Trophoblast cell (in vitro differentiated cells and primary cell): ENCODE results near the gene POLR3K.

ENCODE experiments used
- DNase-seq, 2 donors: peaks; one replicate each; pipeline ENCODE4 v3.0.0-alpha.2; 2016
- H2AFZ ChIP-seq: 2 replicates; pipeline ENCODE4 v1.6.1; 2013; ENCODE audit warnings: low read length, moderate library complexity, mild to moderate bottlenecking; ENCODE audit not compliant: insufficient read depth, poor library complexity
- H2AK5ac ChIP-seq: 2 replicates; pipeline ENCODE4 v1.6.1; 2013; ENCODE audit warnings: mild to moderate bottlenecking, low read length
- H2BK120ac ChIP-seq: 2 replicates; pipeline ENCODE4 v1.6.1; 2013; ENCODE audit warnings: low read length, mild to moderate bottlenecking, moderate library complexity; ENCODE audit not compliant: insufficient read depth, poor library complexity
- H2BK12ac ChIP-seq: 2 replicates; pipeline ENCODE4 v1.6.1; 2013; ENCODE audit warnings: mild to moderate bottlenecking, low read length, moderate library complexity
- H2BK5ac ChIP-seq: 2 replicates; pipeline ENCODE4 v1.6.1; 2013; ENCODE audit warnings: low read length, low read depth, moderate library complexity, mild to moderate bottlenecking; ENCODE audit not compliant: poor library complexity
- H3K14ac ChIP-seq: 2 replicates; pipeline ENCODE4 v1.6.1; 2013; ENCODE audit warnings: mild to moderate bottlenecking, low read length
- H3K18ac ChIP-seq: 2 replicates; pipeline ENCODE4 v1.6.1; 2013; ENCODE audit warnings: mild to moderate bottlenecking, low read length
- H3K23ac ChIP-seq: 2 replicates; pipeline ENCODE4 v1.6.1; 2013; ENCODE audit warnings: low read length
- H3K27ac ChIP-seq: 2 replicates; pipeline ENCODE4 v1.5.1; 2013; ENCODE audit warnings: low read depth, mild to moderate bottlenecking, inconsistent platforms, low read length, moderate library complexity
- H3K27me3 ChIP-seq: 2 replicates; pipeline ENCODE4 v1.6.1; 2013; ENCODE audit warnings: inconsistent platforms, mild to moderate bottlenecking, low read length, moderate library complexity; ENCODE audit not compliant: insufficient read depth
- H3K36me3 ChIP-seq, 2 experiments: 1 replicate in 1 of 2; 2 replicates in 1 of 2; pipeline ENCODE4 v1.6.1; 2013; ENCODE audit warnings: low read length in 2 of 2, mild to moderate bottlenecking in 2 of 2, moderate library complexity in 1 of 2; ENCODE audit not compliant: insufficient read depth in 2 of 2, control insufficient read depth in 1 of 2
- H3K4ac ChIP-seq: 2 replicates; pipeline ENCODE4 v1.6.1; 2013; ENCODE audit warnings: low read depth, mild to moderate bottlenecking, low read length, moderate library complexity
- H3K4me1 ChIP-seq, 2 experiments: 1 replicate in 1 of 2; 2 replicates in 1 of 2; pipeline ENCODE4 v1.6.1; 2013; ENCODE audit warnings: low read length in 2 of 2, mild to moderate bottlenecking in 2 of 2, moderate library complexity in 1 of 2; ENCODE audit not compliant: insufficient read depth in 2 of 2, control insufficient read depth in 1 of 2
- H3K4me2 ChIP-seq: 2 replicates; pipeline ENCODE4 v1.6.1; 2013; ENCODE audit warnings: inconsistent platforms, mild to moderate bottlenecking, low read length, moderate library complexity
- H3K4me3 ChIP-seq: 2 replicates; pipeline ENCODE4 v1.5.1; 2013; ENCODE audit warnings: mild to moderate bottlenecking, low read depth, low read length, inconsistent platforms
- H3K79me1 ChIP-seq: one replicate; pipeline ENCODE4 v1.6.1; 2013; ENCODE audit warnings: low read length
- H3K79me2 ChIP-seq: 2 replicates; pipeline ENCODE4 v1.6.1; 2013; ENCODE audit warnings: low read length, mild to moderate bottlenecking; ENCODE audit not compliant: control insufficient read depth, insufficient read depth, poor library complexity
- H3K9ac ChIP-seq: 2 replicates; pipeline ENCODE4 v1.6.1; 2013; ENCODE audit warnings: mild to moderate bottlenecking, low read length
- H3K9me3 ChIP-seq: 2 replicates; pipeline ENCODE4 v1.6.1; 2013; ENCODE audit warnings: low read depth, mild to moderate bottlenecking, control low read depth, inconsistent platforms, low read length; ENCODE audit not compliant: insufficient read depth
- H4K12ac ChIP-seq: 2 replicates; pipeline ENCODE4 v1.6.1; 2013; ENCODE audit warnings: low read depth, mild to moderate bottlenecking, low read length, moderate library complexity
- H4K8ac ChIP-seq: 2 replicates; pipeline ENCODE4 v1.6.1; 2013; ENCODE audit warnings: low read depth, mild to moderate bottlenecking, low read length, moderate library complexity
- H4K91ac ChIP-seq: one replicate; pipeline ENCODE4 v1.6.1; 2013; ENCODE audit warnings: low read depth, mild to moderate bottlenecking, low read length, moderate library complexity
- WGBS: extraction: QIAGEN DNeasy Blood & Tissue Kit; methylation state at CpG from one replicate; pipeline ENCODE4 v1.1.7; 2013; ENCODE audit warnings: missing lambda C conversion rate; ENCODE audit not compliant: insufficient read length, insufficient coverage; ENCODE audit errors: extremely low coverage; 5-methylcytosine and 5-hydroxymethylcytosine counted together

The POLR3K gene

DNA sequence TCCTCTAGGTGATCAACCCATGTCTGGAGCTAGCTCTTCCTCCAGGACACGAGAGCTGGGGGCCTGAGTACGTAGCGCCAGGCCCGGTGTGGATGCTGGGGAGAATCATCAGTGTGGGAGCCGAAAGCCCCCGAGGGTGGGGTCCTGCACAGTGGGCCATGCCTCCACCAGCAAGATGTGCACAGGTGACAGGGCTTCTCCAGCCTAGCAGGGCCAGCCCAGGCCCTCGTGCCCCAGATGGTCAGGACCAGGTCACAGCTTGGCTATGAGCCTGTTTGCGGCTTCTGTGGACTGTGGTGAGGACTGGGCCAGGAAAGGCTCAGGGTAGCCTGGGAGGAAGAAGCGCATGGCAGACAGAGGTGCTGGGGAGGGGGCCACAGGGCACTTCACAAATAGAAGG lies 32.5 kb upstream of the POLR3K start:
- Histone ChIP-seq H3K4me2 (no peak overlapping the region), H3K36me3 (peaks cover 73 to 78% of the 10 kb centered on the region in 2 experiments), H2BK5ac (no peak overlapping the region), H4K8ac (no peak overlapping the region), H3K4ac (no peak overlapping the region), H2AK5ac (no peak overlapping the region), H3K4me3 (no peak overlapping the region), H3K23ac (no peak overlapping the region), H4K91ac (no peak overlapping the region), H4K12ac (no peak overlapping the region), H3K18ac (no peak overlapping the region), H3K9me3 (peaks cover under 1% of the 10 kb centered on the region), H3K27me3 (no peaks in the 10 kb centered on the region), H3K14ac (no peak overlapping the region), H3K79me2 (no peaks in the 10 kb centered on the region), H3K4me1 (peaks cover 0 to 2% of the 10 kb centered on the region in 2 experiments), H2BK120ac (no peak overlapping the region), H2AFZ (no peak overlapping the region), H2BK12ac (no peak overlapping the region), H3K79me1 (no peaks in the 10 kb centered on the region), H3K9ac (no peak overlapping the region), H3K27ac (no peak overlapping the region)
- no CpG with 5 or more reads among the region's 9 CpGs for WGBS
- DNase-seq, result no peak

DNA sequence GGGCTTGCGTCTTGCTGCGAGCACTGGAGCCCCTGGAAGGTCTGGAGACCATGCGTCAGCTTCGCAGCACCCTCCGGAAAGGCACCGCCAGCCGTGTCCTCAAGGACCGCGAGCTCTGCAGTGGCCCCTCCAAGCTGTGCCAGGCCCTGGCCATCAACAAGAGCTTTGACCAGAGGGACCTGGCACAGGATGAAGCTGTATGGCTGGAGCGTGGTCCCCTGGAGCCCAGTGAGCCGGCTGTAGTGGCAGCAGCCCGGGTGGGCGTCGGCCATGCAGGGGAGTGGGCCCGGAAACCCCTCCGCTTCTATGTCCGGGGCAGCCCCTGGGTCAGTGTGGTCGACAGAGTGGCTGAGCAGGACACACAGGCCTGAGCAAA lies 32.0 kb upstream of the POLR3K start:
- Histone ChIP-seq H3K4ac (no peak overlapping the region), H3K9me3 (peaks cover 3% of the 10 kb centered on the region), H3K23ac (no peak overlapping the region), H2BK12ac (no peak overlapping the region), H3K4me2 (no peak overlapping the region), H4K91ac (no peak overlapping the region), H3K27ac (no peak overlapping the region), H3K4me1 (peaks cover 0 to 2% of the 10 kb centered on the region in 2 experiments), H3K14ac (no peak overlapping the region), H2AK5ac (no peak overlapping the region), H3K18ac (no peak overlapping the region), H3K4me3 (no peak overlapping the region), H2BK120ac (no peak overlapping the region), H3K9ac (no peak overlapping the region), H3K36me3 (peaks cover 74 to 78% of the 10 kb centered on the region in 2 experiments), H4K12ac (no peak overlapping the region), H3K79me1 (no peaks in the 10 kb centered on the region), H3K79me2 (no peaks in the 10 kb centered on the region), H4K8ac (no peak overlapping the region), H2AFZ (no peak overlapping the region), H2BK5ac (no peak overlapping the region), H3K27me3 (no peaks in the 10 kb centered on the region)
- no peak for DNase-seq
- no CpG with 5 or more reads among the region's 18 CpGs for WGBS

GRCh38 chr16:84718-85406 lies 31.5 kb upstream of the POLR3K start:
- no peak overlapping the region for H4K91ac ChIP-seq
- no peak overlapping the region for H4K8ac ChIP-seq
- no peak overlapping the region for H3K14ac ChIP-seq
- no peak overlapping the region for H4K12ac ChIP-seq
- peaks cover 73 to 78% of the 10 kb centered on the region in 2 experiments for H3K36me3 ChIP-seq
- no peak overlapping the region for H3K18ac ChIP-seq
- H3K4me2 ChIP-seq, result no peak overlapping the region
- H3K4ac ChIP-seq, result no peak overlapping the region
- H3K27ac ChIP-seq, result no peak overlapping the region
- H3K9me3 ChIP-seq, result peaks cover 3% of the 10 kb centered on the region
- H3K4me3 ChIP-seq, result no peak overlapping the region
- no peak overlapping the region for H3K9ac ChIP-seq
- no peaks in the 10 kb centered on the region for H3K79me2 ChIP-seq
- no peak overlapping the region for H2BK5ac ChIP-seq
- no peak overlapping the region for H3K23ac ChIP-seq
- H2BK120ac ChIP-seq, result no peak overlapping the region
- WGBS, result no CpG with 5 or more reads among the region's 7 CpGs
- H2BK12ac ChIP-seq, result no peak overlapping the region
- H2AFZ ChIP-seq, result no peak overlapping the region
- peak in 1 of 2 donors; percentile 15 for DNase-seq
- H2AK5ac ChIP-seq, result no peak overlapping the region
- no peaks in the 10 kb centered on the region for H3K27me3 ChIP-seq
- peaks cover 0 to 2% of the 10 kb centered on the region in 2 experiments for H3K4me1 ChIP-seq
- no peaks in the 10 kb centered on the region for H3K79me1 ChIP-seq

DNA sequence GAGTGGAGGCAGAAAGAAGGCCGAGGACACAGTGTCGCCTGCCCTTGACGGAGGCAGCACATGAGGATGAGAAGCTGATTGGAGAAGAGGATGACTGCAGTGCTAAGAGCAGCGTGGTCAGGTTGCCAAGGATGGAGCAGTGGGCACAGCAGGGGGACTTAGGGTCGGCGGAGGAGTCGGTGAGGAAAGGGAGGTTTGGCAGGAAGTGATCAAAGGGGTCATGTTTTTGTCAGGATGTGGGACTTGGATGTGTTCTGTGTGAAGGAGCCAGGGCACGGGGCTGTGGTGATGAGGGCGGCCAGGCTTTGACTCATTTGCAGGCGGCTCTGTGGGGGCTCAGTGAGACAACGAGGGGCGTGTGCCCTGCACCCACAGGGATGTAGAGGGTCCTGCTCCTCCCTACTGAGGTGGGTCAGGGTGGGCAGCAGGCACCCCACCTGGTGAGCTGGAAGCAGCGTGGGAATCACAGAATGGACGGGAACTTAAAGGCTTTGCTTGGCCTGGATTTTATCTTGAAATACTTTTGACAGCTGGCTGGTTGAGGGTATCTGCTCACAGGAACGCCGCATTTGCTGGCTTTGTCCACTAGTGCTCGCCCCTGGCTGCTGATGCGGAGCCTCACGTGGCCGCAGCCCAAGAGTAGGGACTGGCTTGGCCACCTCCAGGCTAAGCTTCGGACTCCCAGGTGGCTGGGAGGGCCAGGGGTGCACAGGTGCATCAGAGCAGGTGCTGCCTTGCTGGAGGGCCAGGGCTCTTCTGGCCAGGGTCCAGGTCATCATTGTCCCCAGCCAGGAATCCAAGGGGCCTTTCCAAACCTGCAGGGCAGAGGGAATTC lies 30.6 kb upstream of the POLR3K start:
- Histone ChIP-seq H2BK120ac (no peak overlapping the region), H3K9me3 (peaks cover 3% of the 10 kb centered on the region), H2BK5ac (no peak overlapping the region), H4K8ac (no peak overlapping the region), H3K4me1 (peaks cover under 1 to 7% of the 10 kb centered on the region in 2 experiments), H2AFZ (no peak overlapping the region), H2BK12ac (no peak overlapping the region), H3K27me3 (no peaks in the 10 kb centered on the region), H3K79me2 (no peaks in the 10 kb centered on the region), H3K36me3 (peaks cover 72 to 78% of the 10 kb centered on the region in 2 experiments), H3K23ac (no peak overlapping the region), H2AK5ac (no peak overlapping the region), H3K4ac (no peak overlapping the region), H4K12ac (no peak overlapping the region), H3K9ac (no peak overlapping the region), H4K91ac (no peak overlapping the region), H3K14ac (no peak overlapping the region), H3K79me1 (no peaks in the 10 kb centered on the region), H3K4me2 (no peak overlapping the region), H3K27ac (no peak overlapping the region), H3K18ac (no peak overlapping the region), H3K4me3 (peak overlapping the region; percentile 43)
- DNase-seq, result peak in 1 of 2 donors; percentile 5
- WGBS, result no CpG with 5 or more reads among the region's 21 CpGs
